ENCODE results near the gene CD48.
"Not testable (repeated sequence)": the region's sequence is repeated elsewhere in the genome, so short reads cannot be mapped to it uniquely, and the experiment has no call there.

CD48 gene

GRCh38 chr1:160741092-160741501 lies 29.5 kb upstream of the CD48 start:
- no peak for FAIRE-seq

GRCh38 chr1:160740133-160740688 lies 28.6 kb upstream of the CD48 start:
- no peak for FAIRE-seq

DNA sequence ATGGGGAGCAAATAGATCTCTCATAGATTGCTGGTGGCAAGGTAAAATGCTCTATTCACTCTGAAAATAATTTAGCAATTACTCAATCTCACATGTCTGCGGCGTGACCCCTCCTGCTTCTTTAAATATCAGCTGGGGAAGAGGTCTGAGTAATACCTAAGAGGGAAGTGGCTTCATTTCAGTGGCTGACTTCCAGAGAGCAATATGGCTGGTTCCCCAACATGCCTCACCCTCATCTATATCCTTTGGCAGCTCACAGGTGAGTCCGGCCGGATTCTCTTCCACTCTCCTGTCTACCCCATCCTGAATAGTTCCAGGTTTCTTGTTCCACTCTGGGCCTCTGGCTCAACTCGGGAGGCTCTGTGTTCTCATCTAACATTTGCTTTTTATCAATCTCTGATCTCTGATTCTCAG lies 27.5 kb upstream of the CD48 start, which contains the start of gene SLAMF7:
Gene SLAMF7 (plus strand): TSS at position 150 of the 414 bp plus-strand sequence. CDS start 55 bp downstream, at position 205.
- FAIRE-seq: no peak

- no peak for FAIRE-seq
Observed at GRCh38 chr1:160738271-160738670, 26.6 kb upstream of the CD48 start.

- no peak for FAIRE-seq
Observed at GRCh38 chr1:160734301-160734700, 22.7 kb upstream of the CD48 start.

DNA sequence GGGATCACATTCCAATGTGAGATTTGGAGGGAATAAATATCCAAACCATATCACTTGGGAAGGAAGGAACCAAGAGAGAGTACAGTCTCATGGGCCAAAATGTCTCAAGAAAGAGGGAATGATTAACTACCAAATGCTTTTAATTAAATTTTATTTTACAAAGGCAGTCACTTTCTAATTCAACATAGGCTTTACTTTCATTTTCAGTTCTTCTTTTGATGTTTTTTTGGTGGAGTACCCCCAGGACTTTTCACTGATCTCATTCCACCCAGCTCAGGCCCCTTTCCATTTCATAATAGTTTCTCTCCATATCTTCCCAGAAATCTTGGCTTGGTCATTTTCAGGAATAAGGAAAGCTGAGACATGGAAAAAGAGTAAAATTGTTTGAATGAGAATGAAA lies 22.3 kb upstream of the CD48 start:
- no peak for FAIRE-seq

- FAIRE-seq: no peak
Observed at GRCh38 chr1:160731990-160732389, 20.4 kb upstream of the CD48 start.

DNA sequence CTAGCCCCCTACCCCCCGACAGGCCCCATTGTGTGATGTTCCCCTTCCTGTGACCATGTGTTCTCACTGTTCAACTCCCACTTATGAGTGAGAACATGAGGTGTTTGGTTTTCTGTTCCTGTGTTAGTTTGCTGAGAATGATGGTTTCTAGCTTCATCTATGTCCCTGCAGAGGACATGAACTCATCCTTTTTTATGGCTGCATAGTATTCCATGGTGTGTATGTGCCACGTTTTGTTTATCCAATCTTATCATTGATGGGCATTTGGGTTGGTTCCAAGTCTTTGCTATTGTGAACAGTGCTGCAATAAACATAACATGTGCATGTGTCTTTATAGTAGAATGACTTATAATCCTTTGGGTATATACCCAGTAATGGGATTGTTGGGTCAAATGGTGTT lies 19.9 kb upstream of the CD48 start:
- FAIRE-seq: not testable (repeated sequence)

- FAIRE-seq: no peak
Observed at GRCh38 chr1:160727316-160727640, 15.7 kb upstream of the CD48 start.

- no peak for FAIRE-seq
Observed at GRCh38 chr1:160726498-160727315, 15.1 kb upstream of the CD48 start.

DNA sequence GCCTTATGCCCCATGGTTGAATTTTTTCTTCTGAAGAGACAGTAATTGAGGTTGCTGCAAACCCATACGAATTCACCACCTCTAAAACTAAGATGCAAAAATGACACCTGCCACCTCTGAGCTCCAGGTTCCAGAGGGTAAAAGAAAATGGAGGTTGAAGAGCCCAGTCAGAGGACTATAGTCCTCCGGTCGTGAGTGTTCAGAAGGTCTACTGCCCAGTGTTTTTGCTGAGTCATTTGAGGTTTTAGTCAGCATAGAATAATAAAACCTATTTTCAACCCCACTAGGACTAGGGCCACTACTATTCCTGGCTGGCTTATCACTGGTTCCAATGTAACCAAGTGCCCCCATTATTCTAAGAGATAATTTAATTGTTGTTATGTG lies 14.5 kb upstream of the CD48 start:
- FAIRE-seq: no peak

GRCh38 chr1:160724465-160725242 lies 13.0 kb upstream of the CD48 start:
- FAIRE-seq: no peak

GRCh38 chr1:160723332-160723731 lies 11.7 kb upstream of the CD48 start:
- FAIRE-seq: no peak

DNA sequence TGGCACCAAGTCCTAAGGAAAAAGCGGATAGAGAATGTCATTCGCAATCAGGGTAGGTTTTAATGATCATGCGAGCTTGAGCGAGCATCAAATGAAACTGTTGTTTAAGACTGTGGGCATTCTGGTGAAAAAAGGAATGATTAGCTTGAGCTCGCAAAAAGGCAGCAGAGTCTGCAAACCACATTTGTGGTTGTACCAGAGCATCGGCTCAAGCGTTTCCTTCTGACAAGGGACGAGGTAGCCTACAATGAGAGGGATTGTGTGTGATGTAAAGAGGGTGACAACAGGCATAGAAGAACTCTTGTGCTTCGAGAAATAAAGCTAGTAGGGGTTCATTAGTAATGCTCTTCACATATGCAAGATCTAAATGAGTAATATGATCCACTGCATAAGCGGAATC lies 11.1 kb upstream of the CD48 start:
- FAIRE-seq: no peak

DNA sequence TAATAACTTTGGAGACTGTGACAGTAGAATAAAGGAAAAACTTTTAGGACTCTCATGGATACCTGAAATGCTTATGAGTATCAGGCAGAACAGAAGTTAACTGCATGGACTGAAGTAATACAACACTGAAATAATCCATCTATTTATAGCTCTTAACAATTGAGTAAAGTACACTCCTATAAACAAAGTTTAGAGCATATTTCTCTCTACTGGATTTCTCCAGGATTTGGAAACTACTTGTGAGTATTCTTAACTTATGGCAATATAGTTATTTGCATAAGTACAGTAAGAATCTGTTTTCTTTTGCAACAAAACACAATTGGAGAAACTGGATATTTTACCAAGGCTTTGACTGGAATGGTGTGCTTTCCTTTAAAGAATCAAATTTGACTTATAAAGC lies 9.9 kb upstream of the CD48 start:
- FAIRE-seq: no peak

DNA sequence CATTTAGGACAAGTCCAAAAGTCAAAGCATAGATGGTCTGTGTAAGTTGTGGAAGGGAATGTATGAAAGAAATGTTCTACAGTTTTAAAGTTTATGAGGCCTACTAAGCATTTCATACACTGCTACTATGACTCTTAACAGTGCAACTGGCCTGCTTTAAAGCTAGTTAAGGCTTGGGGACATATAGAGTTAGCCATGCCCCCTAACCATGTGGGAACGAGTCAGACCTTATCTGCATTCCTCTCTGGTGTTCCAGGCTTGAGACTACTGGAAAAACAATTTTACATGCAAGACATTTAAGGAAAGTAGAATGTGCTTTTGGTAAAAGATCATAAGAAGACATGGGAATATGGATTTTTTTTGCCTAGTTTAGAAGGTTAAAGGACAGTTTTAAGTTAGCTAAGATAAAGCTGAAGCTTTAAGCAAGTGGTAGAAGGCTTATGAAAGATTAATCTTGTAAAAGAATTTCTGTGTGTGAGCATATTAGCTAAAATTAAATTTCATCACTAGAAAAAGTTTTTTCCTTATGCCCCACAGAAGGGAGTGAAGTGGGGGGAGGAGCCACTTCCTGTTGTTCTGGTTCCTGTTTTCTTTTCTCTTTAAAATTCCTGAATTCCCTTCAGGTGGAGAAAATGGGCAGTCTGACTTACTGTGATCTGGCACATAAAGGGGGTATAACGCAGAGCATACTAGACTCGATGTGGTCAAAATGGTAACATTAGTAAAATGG lies 8.9 kb upstream of the CD48 start:
- no peak for FAIRE-seq

GRCh38 chr1:160718210-160718609 lies 6.6 kb upstream of the CD48 start:
- FAIRE-seq: no peak

GRCh38 chr1:160717306-160717705 lies 5.7 kb upstream of the CD48 start:
- no peak for FAIRE-seq

GRCh38 chr1:160716013-160716412 lies 4.4 kb upstream of the CD48 start:
- FAIRE-seq: no peak

- FAIRE-seq: not testable (repeated sequence)
Observed at GRCh38 chr1:160714034-160714648, 2.5 kb upstream of the CD48 start.

DNA sequence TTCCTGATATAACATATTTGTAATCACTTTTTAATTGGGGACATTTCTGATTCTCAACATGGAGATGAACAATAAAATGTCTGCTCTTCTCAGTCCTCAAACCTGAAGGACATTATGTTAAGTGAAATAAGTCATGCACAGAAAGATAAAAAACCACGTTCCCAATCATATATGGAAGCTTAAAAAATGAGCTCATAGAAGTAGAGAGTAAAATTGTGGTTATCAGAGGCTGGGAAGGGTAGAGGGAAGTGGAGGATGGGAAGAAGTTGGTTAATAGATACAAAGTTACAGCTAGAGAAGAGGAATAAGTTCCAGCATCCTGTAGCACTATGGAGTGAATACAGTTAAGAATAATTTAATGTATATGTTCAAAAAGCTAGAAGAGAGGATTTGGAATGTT lies 1.5 kb upstream of the CD48 start:
- FAIRE-seq: no peak

GRCh38 chr1:160712525-160713080 lies 981 bp upstream of the CD48 start:
- not testable (repeated sequence) for FAIRE-seq

DNA sequence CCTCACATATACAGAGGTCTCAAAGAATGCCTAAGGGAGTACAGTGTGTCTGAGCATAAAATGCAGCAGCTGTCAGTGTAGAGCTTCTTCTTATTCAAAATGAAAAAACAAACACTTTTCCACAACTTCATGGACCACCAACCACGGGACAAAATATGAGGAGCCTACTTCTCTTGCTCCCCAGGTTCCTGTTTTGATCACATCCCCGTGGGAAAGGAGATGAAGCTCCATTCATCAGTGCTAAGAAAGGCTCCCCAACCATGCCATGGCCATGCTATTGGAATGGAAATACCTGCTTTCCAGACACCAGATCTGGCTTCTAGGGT lies 383 bp downstream of the CD48 start:
- no peak for FAIRE-seq

Data from G401.6 (cell line).